Measurements from ENCODE around the gene PIP5K1B.

GRCh38 chr9:69044240-69045219 lies 339.5 kb downstream of the PIP5K1B start:
- TF ChIP-seq CTCF (conservative IDR thresholded peaks at IDR 0.05) (no peak), ZFX (IDR thresholded peaks at IDR 0.05) (no peak)

Measured in C4-2B (cell line).